GM19395 (cell line): Measurements from ENCODE around the gene CBR3.
"Not testable (repeated sequence)": the region's sequence is repeated elsewhere in the genome, so short reads cannot be mapped to it uniquely, and the experiment has no call there.

ENCODE experiments used
- ATAC-seq: cut with Tn5 transposase; IDR thresholded peaks from one replicate; pipeline ENCODE4 v1.9.1; 2021; ENCODE audit warnings: mild to moderate bottlenecking, moderate library complexity; ENCODE audit not compliant: unreplicated experiment

Gene CBR3

DNA sequence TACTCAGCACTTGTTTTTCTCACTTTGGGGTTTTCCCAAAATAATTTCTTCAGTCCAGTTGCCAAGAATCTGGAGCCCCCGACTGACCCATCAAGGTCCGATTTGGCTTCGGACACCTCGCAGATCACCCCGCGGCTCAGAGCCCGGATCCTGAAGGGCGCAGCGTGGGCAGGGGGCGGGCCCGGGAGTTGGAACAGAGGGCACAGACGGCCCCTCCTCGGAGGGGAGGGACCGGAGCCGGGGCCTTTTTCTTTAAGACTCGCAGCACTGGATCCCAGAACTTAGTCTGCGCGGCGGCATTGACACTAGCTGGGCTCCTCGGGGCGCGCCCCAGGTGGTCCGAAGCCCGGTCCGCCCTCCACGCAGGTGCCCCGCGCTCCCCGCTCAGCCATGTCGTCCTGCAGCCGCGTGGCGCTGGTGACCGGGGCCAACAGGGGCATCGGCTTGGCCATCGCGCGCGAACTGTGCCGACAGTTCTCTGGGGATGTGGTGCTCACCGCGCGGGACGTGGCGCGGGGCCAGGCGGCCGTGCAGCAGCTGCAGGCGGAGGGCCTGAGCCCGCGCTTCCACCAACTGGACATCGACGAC is at the start of gene CBR3:
TSS of gene CBR3 (plus strand) at position 277 of the 588 bp plus-strand sequence. CDS start at position 391, 114 bp downstream.
- ATAC-seq = no peak

DNA sequence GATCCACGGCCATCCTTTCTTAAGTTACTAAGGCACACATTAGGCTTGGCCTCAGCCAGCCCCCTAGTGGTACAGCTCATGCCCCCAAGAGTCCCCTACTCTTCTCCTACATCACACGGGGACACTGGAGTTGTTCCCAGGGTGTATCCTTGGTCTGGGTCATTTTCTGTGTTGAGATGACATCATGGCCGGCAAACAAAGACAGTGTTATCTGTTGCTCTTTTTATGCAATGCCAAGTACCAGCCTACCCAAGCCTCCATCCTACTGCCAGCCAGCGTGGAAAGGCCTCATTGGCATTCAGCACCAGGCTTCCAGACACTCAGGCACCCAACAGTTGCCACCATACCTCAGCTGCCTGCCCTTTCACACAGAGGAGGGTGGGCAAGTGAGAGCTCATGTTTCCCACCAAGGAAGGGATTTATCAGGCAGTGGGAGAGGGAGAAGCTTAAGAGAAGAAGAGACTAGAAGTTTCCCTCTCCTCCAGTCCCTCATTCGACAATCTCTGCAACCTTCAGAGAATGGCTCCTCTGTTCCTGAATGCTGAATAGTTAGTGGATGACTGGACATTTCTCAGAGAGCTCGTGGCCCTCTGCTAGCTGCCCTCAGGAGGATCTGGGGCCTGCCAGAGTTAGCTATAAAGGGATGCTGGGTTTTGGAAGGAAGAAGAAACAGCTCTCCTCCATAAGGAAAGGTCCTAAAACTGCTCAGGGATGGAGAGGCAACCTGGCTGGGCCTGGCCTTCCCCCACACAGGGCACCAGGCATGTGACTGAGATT is 47.3 kb upstream of the CBR3 start:
- no peak for ATAC-seq

DNA sequence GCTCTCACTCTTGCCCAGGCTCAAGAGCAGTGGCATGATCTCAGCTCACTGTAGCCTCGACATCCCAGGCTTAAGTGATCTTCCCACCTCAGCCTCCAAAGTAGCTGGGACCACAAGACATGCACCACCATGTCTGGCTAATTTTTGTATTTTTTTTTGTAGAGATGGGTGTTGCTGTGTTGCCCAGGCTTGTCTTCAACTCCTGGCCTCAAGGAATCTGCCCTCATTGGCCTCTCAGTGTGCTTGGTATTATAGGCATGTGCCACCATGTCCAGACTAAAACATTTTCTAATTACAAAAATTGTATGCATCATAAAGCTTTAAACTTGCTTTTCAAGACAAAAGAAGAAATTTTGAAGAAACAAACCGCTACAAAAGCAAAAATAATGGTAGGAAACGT is 44.9 kb upstream of the CBR3 start:
- no peak for ATAC-seq

DNA sequence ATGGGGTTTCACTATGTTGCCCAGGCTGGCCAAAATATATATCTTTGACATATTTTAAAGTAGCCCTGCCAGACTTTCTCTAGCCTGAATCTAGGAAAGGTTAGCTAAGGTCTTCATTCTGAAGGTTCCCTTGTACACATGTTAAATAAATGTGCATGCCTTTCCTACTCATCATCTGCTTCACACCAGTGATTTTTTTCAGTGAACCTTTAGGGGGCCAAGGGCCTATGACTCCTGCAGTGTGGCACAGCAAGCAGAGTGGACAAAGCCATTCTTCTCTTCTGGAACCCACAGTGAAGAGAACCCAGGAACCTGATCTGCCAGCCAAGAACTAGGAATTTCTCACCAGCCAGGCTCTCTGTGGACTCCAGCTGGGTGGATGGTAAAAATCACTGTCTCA is 42.2 kb upstream of the CBR3 start:
- ATAC-seq = no peak

GRCh38 chr21:36093512-36093911 is 41.4 kb upstream of the CBR3 start:
- ATAC-seq = no peak

GRCh38 chr21:36096398-36097290 is 38.2 kb upstream of the CBR3 start:
- ATAC-seq = no peak

DNA sequence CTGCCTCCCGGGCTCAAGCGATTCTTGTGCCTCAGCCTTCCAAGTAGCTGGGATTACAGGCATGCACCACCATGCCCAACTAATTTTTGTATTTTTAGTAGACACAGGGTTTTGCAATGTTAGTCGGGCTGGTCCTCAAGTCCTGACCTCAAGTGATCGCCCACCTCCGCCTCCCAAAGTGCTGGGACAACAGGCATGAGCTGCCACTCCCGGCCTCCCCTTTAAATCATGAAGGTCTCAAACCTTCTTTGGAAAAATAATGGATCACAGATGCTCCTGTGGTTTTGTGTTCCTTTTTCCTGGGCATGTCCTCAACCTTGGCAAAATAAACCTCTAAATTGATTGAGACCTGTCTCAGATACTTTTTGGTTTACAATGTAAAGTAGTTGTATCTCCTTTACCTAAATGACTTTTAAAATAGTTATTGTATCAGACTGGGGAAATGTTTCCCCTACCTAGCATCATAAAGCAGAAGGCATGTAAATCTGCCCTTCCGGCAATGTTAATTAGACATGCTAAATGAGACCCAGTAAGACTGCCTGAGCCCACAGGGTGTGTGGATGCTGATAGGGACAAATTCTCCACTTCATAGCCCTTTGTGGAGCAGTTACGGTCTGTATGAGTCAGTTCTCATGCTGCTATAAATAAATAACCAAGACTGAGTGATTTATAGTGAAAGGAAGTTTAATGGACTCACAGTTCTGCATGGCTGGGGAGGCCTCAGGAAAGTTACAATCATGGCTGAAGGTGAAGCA is 37.3 kb upstream of the CBR3 start:
- ATAC-seq = peak; percentile 74

- no peak for ATAC-seq
Measured at GRCh38 chr21:36098182-36098532, 36.7 kb upstream of the CBR3 start.

- no peak for ATAC-seq
Measured at GRCh38 chr21:36099000-36099399, 35.9 kb upstream of the CBR3 start.

DNA sequence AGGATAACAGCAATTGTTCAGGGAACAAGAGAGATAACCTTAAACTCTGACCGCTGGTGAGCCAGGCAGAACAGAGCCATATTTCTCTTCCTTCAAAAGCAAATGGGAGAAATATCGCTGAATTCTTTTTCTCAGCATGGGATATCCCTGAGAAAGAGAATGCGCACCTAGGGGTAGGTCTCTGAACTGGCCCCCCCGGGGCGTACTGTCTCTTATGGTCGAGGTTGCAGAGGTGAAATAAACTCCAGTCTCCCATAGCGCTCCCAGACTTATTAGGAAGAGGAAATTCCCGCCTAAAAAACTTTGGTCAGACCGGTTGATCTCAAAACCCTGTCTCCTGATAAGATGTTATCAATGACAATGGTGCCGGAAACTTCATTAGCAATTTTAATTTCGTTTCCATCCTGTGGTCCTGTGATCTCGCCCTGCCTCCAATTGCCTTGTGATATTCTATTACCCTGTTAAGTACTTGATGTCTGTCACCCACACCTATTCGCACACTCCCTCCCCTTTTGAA is 35.1 kb upstream of the CBR3 start:
- ATAC-seq = not testable (repeated sequence)

GRCh38 chr21:36100971-36101641 is 33.8 kb upstream of the CBR3 start:
- ATAC-seq = no peak

DNA sequence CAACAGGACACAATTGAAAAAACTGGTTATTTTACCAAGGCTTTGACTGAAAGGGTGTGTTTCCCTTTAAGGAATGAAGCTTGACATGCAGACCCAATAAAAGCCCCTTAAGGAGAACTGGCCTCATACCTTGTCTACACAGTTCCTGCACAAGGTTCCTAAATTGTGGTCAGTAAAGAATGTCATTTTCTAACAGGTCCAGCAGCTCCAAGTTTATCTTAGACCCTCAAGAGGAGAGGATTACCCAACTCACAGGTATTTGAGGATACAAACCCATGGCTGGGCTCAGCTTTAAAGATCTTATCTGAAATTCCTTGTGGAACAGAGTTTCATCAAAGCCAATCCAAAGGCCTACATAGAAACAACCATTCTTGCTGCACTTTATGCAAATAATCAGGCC is 31.4 kb upstream of the CBR3 start:
- no peak for ATAC-seq

GRCh38 chr21:36104317-36105300 is 30.3 kb upstream of the CBR3 start:
- no peak for ATAC-seq

- no peak for ATAC-seq
Measured at GRCh38 chr21:36105327-36105842, 29.5 kb upstream of the CBR3 start.

DNA sequence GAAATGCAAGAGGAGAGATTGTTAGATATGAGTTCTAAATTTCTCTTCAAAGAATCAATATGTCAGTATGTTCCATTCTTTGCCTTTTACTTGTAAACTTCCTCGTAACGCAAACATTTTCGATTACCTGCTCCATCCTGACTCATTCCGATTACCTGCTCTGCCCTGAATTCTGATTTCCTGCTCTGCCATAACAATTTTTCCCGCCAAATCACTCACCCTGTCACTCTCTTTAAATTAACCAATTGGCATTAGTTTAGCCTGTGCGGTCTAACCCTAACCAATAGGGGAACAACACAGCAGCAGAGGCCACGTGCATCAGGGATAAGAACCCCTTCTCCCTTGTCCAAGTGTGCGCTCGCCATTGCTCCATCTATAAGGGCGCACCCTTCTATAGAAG is 25.0 kb upstream of the CBR3 start:
- ATAC-seq = no peak

GRCh38 chr21:36111238-36111637 is 23.6 kb upstream of the CBR3 start:
- ATAC-seq = no peak

DNA sequence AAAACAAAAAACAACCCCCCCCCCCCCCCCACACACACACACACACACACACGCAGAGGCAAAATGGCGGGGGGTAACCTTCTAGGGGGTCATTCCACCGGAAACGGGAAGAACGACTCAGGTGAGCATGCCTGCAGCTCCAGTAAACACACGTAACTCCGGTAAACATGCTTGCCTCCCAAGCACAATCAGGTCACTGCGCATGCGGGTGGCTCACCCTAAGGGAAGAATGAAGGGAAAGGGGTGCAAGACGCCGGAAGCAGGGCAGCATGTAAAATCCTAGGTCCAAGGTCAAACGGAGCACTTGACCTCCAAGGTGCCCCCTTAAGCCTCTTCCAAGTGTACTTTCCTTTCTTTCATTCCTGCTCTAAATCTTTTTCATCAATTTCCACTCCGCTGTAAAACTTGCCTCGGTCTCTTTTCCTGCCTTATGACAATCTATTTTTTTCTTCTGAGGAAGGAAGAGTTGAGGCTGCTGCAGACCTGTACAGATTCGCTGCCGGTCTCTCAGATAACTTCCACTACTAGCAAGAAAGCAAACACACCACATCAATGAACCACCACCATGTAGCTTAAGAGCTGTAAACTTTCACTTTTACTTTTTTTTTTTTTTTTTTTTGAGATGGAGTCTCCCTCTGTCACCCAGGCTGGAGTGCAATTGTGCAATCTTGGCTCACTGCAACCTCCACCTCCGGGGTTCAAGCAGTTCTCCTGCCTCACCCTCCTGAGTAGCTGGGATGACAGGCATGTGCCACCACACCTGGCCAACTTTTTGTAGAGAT is 21.0 kb upstream of the CBR3 start:
- no peak for ATAC-seq

GRCh38 chr21:36115138-36115730 is 19.6 kb upstream of the CBR3 start:
- ATAC-seq = no peak
